ENCODE data around the gene TBC1D8.

Gene TBC1D8

GRCh38 chr2:101082998-101083397 is 68.2 kb downstream of the TBC1D8 start:
- H3K4me3 ChIP-seq (ENCODE audit: low read depth, low read length), result no peak overlapping the region
- DNase-seq (ENCODE audit: low read depth, low spot score), result no peak
- in situ Hi-C loops (cut with HindIII; ENCODE audit: low sequenced_read_pairs), result no loop called here
- TF ChIP-seq, protein P1, sequence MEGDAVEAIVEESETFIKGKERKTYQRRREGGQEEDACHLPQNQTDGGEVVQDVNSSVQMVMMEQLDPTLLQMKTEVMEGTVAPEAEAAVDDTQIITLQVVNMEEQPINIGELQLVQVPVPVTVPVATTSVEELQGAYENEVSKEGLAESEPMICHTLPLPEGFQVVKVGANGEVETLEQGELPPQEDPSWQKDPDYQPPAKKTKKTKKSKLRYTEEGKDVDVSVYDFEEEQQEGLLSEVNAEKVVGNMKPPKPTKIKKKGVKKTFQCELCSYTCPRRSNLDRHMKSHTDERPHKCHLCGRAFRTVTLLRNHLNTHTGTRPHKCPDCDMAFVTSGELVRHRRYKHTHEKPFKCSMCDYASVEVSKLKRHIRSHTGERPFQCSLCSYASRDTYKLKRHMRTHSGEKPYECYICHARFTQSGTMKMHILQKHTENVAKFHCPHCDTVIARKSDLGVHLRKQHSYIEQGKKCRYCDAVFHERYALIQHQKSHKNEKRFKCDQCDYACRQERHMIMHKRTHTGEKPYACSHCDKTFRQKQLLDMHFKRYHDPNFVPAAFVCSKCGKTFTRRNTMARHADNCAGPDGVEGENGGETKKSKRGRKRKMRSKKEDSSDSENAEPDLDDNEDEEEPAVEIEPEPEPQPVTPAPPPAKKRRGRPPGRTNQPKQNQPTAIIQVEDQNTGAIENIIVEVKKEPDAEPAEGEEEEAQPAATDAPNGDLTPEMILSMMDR (IDR thresholded peaks at IDR 0.05; ENCODE audit: low read depth, low read length), result no peak

DNA sequence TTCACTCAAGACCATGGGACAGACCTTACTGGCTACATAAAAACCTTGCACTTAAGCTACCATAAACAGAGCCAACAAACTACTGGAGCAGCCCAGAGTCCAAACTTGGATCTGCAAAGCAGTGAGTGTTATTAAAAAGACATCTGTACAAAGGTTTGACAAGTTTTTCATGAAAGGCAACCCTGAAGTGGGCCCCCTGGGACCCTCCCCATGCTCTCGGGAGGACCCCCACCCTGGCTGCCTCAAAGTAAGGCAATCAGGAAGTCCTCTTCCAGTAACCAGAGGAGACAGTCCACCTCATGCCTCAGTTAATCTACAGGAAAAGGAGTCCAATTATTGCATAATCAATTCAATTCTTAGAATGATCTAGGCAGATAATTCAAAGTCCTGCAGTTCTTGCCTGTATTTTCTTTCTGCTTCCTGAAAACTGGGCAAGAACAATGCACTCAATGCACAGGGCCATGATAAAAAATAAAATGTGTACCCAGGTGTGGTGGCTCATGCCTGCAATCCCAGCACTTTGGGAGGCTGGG is 69.7 kb downstream of the TBC1D8 start:
- in situ Hi-C loops (cut with HindIII; ENCODE audit: low sequenced_read_pairs), result no loop called here
- TF ChIP-seq, protein P1 (IDR thresholded peaks at IDR 0.05; ENCODE audit: low read depth, low read length), result no peak
- DNase-seq (ENCODE audit: low read depth, low spot score), result no peak
- no peak overlapping the region for H3K4me3 ChIP-seq (ENCODE audit: low read depth, low read length)

DNA sequence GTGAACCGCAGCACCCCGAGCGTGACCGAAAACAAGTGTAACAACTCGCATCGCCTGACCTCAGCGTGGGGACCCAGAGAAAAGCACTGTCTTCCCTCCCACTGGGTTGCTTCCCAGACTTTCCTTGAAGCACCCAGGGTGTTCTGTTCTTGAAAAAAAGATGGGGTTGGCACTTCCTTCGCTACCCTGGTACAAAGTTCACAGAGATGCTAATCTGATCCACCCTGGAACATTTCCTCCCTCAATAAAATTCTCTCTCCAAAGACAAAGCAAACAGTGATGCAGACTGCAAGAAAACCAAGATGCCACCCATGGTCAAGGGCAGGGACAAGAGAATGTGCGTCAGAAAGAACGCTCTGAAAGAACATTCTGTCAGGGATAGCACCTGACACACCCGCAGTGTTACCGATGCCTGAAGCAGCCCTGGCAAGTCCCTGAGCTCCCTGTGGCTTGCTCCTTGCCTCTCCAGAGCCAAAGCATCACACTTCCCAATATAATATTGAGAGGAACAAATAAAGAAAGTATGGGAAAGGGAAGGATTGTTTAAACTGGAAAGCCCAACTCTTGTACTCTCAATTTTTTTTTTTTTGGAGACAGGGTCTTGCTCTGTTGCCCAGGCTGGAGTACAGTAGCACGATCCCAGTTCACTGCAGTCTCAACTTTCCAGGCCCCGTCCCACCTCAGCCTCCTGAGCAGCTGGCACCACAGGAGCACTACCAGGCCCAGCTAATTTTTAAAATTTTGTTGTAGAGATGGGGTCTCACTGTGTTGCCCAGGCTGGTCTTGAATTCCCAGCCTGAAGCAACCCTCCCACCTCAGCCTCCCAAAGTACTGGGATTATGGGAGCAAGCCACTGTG is 70.7 kb downstream of the TBC1D8 start:
- DNase-seq (ENCODE audit: low read depth, low spot score), result no peak
- no peak overlapping the region for H3K4me3 ChIP-seq (ENCODE audit: low read depth, low read length)
- in situ Hi-C loops (cut with HindIII; ENCODE audit: low sequenced_read_pairs), result no loop called here
- TF ChIP-seq, protein P1 (IDR thresholded peaks at IDR 0.05; ENCODE audit: low read depth, low read length), result no peak

- no peak for DNase-seq (ENCODE audit: low read depth, low spot score)
- no peak overlapping the region for H3K4me3 ChIP-seq (ENCODE audit: low read depth, low read length)
- in situ Hi-C loops (cut with HindIII; ENCODE audit: low sequenced_read_pairs), result no loop called here
- TF ChIP-seq, protein P1 (IDR thresholded peaks at IDR 0.05; ENCODE audit: low read depth, low read length), result no peak
Measured at GRCh38 chr2:101076581-101076980, 74.6 kb downstream of the TBC1D8 start.

- TF ChIP-seq, protein P1 (IDR thresholded peaks at IDR 0.05; ENCODE audit: low read depth, low read length), result no peak
- DNase-seq (ENCODE audit: low read depth, low spot score), result peak; percentile 51
- in situ Hi-C loops (cut with HindIII; ENCODE audit: low sequenced_read_pairs), result no loop called here
Measured at GRCh38 chr2:101064868-101065549, 86.2 kb downstream of the TBC1D8 start.

GRCh38 chr2:101064505-101064867 is 86.7 kb downstream of the TBC1D8 start:
- no peak overlapping the region for H3K4me3 ChIP-seq (ENCODE audit: low read depth, low read length)
- DNase-seq (ENCODE audit: low read depth, low spot score), result no peak
- TF ChIP-seq, protein P1 (IDR thresholded peaks at IDR 0.05; ENCODE audit: low read depth, low read length), result no peak
- in situ Hi-C loops (cut with HindIII; ENCODE audit: low sequenced_read_pairs), result no loop called here

More at GRCh38 chr2:101064868-101065549, 86.2 kb downstream of the TBC1D8 start:
- H3K4me3 ChIP-seq (ENCODE audit: low read depth, low read length), result no peak overlapping the region

Measured in astrocyte of the spinal cord (primary cell).